Gastrocnemius medialis (tissue), 4 donors: ENCODE results near the gene PYY.

Source experiments
- CTCF ChIP-seq, 5 experiments: fragments of 450-650 bp in 3 of 5; fragments of 200-600 bp in 2 of 5; sonication (generic) in 2 of 5; IDR thresholded peaks in 4 of 5; conservative IDR thresholded peaks in 1 of 5; 1 replicate in 4 of 5; 2 replicates in 1 of 5; pipeline ENCODE4 v1.5.1; 2016 to 2019; ENCODE audit warnings: antibody characterized with exemption in 5 of 5, mild to moderate bottlenecking in 3 of 5, moderate library complexity in 3 of 5
- POLR2A ChIP-seq, 2 donors: fragments of 450-650 bp; IDR thresholded peaks; one replicate each; pipeline ENCODE4 v1.6.1; 2017; ENCODE audit warnings: antibody characterized with exemption in 2 of 2, mild to moderate bottlenecking in 2 of 2, moderate library complexity in 2 of 2

- TF ChIP-seq CTCF (IDR thresholded peaks at IDR 0.05 in 4 of 5, conservative IDR thresholded peaks at IDR 0.05 in 1 of 5) (no peak), POLR2A (IDR thresholded peaks at IDR 0.05) (no peak)
These were observed 8.5 kb downstream of the PYY start for GRCh38 chr17:43945074-43945829.
